ENCODE measurements around the gene BSCL2. TPM values are rescaled to one million over a fixed set of nuclear protein-coding genes. Genes with fewer than 3 reads are reported as not detected.
"Not testable (repeated sequence)": the region's sequence is repeated elsewhere in the genome, so short reads cannot be mapped to it uniquely, and the experiment has no call there.

Gene BSCL2
- total and polyA plus RNA-seq, 4 donors = 15.1 to 40.0 (median 28.7) TPM

- peak; percentile 15 for TF ChIP-seq SP1 (IDR thresholded peaks at IDR 0.05)
Measured at GRCh38 chr11:62705880-62706849, 1.1 kb downstream of the BSCL2 start (continued).

GRCh38 chr11:62705413-62705812 lies 1.8 kb downstream of the BSCL2 start:
- peaks cover 12 to 36% (median 30%) of the 10 kb centered on the region in 4 donors for H3K4me1 ChIP-seq (ENCODE audit: control insufficient read depth in 4 of 4, insufficient read depth in 4 of 4, low read length in 3 of 4)
- TF ChIP-seq JUND (IDR thresholded peaks at IDR 0.05) = no peak
- no peak for TF ChIP-seq FOXA2 (IDR thresholded peaks at IDR 0.05)
- no peak for TF ChIP-seq TAF1 (conservative IDR thresholded peaks at IDR 0.05)
- no peak for TF ChIP-seq MAX (IDR thresholded peaks at IDR 0.05)
- TF ChIP-seq CTCF (IDR thresholded peaks at IDR 0.05; ENCODE audit: low read depth, low read length, missing input control) = no peak
- TF ChIP-seq RAD21 (IDR thresholded peaks at IDR 0.05) = no peak
- no peak for TF ChIP-seq GABPA (IDR thresholded peaks at IDR 0.05 in 1 of 2, conservative IDR thresholded peaks at IDR 0.05 in 1 of 2)
- no peak for TF ChIP-seq REST (IDR thresholded peaks at IDR 0.05)
- TF ChIP-seq HNF4G (IDR thresholded peaks at IDR 0.05) = no peak
- TF ChIP-seq FOXA1 (IDR thresholded peaks at IDR 0.05) = no peak
- TF ChIP-seq YY1 (IDR thresholded peaks at IDR 0.05) = no peak
- TF ChIP-seq NR2F2 (IDR thresholded peaks at IDR 0.05) = no peak
- no peak for TF ChIP-seq RXRA (IDR thresholded peaks at IDR 0.05)
- H3K4me3 ChIP-seq (ENCODE audit: low read depth in 1 of 3, low read length in 3 of 3) = peak overlapping the region in 2 of 3 donors; percentile 66 to 83
- WGBS = 60% methylated on average over 7 of the region's 7 CpGs
- H3K36me3 ChIP-seq (ENCODE audit: control insufficient read depth in 4 of 4, insufficient read depth in 3 of 4, low read depth in 1 of 4, low read length in 3 of 4) = peaks cover 0 to 3% (median 0%) of the 10 kb centered on the region in 4 donors
- H3K9me3 ChIP-seq (ENCODE audit: control insufficient read depth in 4 of 4, low read length in 3 of 4) = no peaks in the 10 kb centered on the region
- no peaks in the 10 kb centered on the region for H3K27me3 ChIP-seq (ENCODE audit: control insufficient read depth in 4 of 4, insufficient read depth in 4 of 4, low read length in 3 of 4)
- peak overlapping the region; percentile 27 to 52 for H3K9ac ChIP-seq (ENCODE audit: low read depth in 1 of 2, low read length in 2 of 2)
- no peak for DNase-seq (ENCODE audit: low spot score)
- H3K27ac ChIP-seq (ENCODE audit: low read depth in 1 of 2, low read length in 2 of 2) = peak overlapping the region; percentile 71 to 73

- H3K4me1 ChIP-seq (ENCODE audit: control insufficient read depth in 4 of 4, insufficient read depth in 4 of 4, low read length in 3 of 4) = peaks cover 10 to 25% (median 22%) of the 10 kb centered on the region in 4 donors
- H3K27me3 ChIP-seq (ENCODE audit: control insufficient read depth in 4 of 4, insufficient read depth in 4 of 4, low read length in 3 of 4); H3K4me3 ChIP-seq (ENCODE audit: low read depth in 1 of 3, low read length in 3 of 3); H3K9ac ChIP-seq (ENCODE audit: low read depth in 1 of 2, low read length in 2 of 2); H3K27ac ChIP-seq (ENCODE audit: low read depth in 1 of 2, low read length in 2 of 2); DNase-seq (ENCODE audit: low spot score); H3K9me3 ChIP-seq (ENCODE audit: control insufficient read depth in 4 of 4, low read length in 3 of 4); H3K36me3 ChIP-seq (ENCODE audit: control insufficient read depth in 4 of 4, insufficient read depth in 3 of 4, low read depth in 1 of 4, low read length in 3 of 4): not testable (repeated sequence)
- WGBS = 95% methylated on average over 4 of the region's 4 CpGs
Measured at GRCh38 chr11:62703921-62704320, 3.3 kb downstream of the BSCL2 start.

Measured in liver (tissue), 9 donors.